ENCODE measurements around the gene COMT. TPM values are rescaled to one million over a fixed set of nuclear protein-coding genes. Genes with fewer than 3 reads are reported as not detected.

COMT gene
- total and polyA plus RNA-seq, 7 donors, result 63.6 to 146 (median 117) TPM

GRCh38 chr22:19936513-19936912, 5.1 kb upstream of the COMT start:
- ATAC-seq (no peak), DNase-seq (no peak)
- no peak overlapping the region for H3K4me3 ChIP-seq
- H3K9me3 ChIP-seq, result no peaks in the 10 kb centered on the region
- peaks cover 0 to 15% of the 10 kb centered on the region in 2 donors for H3K36me3 ChIP-seq (ENCODE audit: insufficient read depth in 1 of 2, low read depth in 1 of 2)
- TF ChIP-seq CTCF (IDR thresholded peaks at IDR 0.05), result no peak
- WGBS, 3 donors, result 97 to 99% (median 97%) methylated on average over 7 of the region's 7 CpGs
- H3K4me1 ChIP-seq, result peaks cover 20% of the 10 kb centered on the region
- no peak overlapping the region for H3K27ac ChIP-seq
- H3K27me3 ChIP-seq (ENCODE audit: insufficient read depth in 3 of 3, low read length in 2 of 3), result no peaks in the 10 kb centered on the region
- intact Hi-C loops (cut with DNase I), result no loop called here

- intact Hi-C loops (cut with DNase I), result no loop called here
- ATAC-seq (no peak), DNase-seq (no peak)
- Histone ChIP-seq H3K4me1 (peaks cover 15% of the 10 kb centered on the region), H3K4me3 (no peak overlapping the region), H3K27ac (no peak overlapping the region), H3K9me3 (no peaks in the 10 kb centered on the region), H3K27me3 (ENCODE audit: insufficient read depth in 3 of 3, low read length in 2 of 3) (no peaks in the 10 kb centered on the region), H3K36me3 (ENCODE audit: insufficient read depth in 1 of 2, low read depth in 1 of 2) (peaks cover 0 to 15% of the 10 kb centered on the region in 2 donors)
- no peak for TF ChIP-seq CTCF (IDR thresholded peaks at IDR 0.05)
- WGBS, 3 donors, result 88 to 91% (median 90%) methylated on average over 16 of the region's 16 CpGs
Observed at GRCh38 chr22:19937616-19938473, 3.7 kb upstream of the COMT start.

DNA sequence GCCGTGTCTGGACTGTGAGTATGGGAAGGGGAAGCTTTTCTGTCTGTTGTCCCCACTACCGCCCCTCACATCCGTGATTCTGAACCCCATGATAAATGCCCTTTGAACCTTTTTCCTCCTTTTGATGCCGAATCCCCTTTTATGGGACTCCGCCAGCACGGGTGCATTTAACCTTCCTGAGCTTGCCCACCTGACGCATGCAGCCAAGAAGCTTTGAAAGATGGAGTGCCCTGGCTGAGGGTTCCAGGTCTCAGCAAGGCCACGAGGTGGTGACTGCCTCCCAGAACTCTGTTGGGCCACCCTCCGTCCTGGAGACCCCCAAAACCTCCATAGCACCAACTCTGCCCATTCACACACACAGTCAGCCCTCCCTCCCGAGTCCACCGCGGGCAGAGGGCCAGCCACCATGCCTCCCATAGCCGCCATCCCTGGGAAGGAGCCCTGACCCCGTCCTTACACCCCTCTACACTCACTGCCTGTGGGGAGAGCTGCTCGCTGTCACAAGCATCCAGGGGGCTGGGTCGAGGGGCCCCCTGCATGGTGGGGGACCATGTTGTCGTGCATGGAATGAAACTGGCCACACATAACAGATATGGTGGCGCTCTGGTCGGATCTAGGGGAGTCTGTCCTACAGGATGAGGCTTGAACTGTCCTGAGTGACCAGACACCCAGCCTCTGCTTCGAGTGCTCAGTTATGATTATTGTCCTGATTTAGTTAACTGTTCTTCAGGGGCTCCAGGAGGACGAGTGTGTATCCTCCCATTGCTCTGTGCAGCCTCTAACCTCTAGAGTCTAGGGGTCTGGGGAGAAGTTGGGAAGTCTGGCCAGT, 822 bp upstream of the COMT start:
- TF ChIP-seq CTCF (IDR thresholded peaks at IDR 0.05), result no peak
- DNase-seq (peak in 1 of 2 donors; percentile 54), ATAC-seq (peak in 3 of 4 donors; percentile 1 to 4 (median 3))
- Histone ChIP-seq H3K27ac (peak overlapping the region; percentile 98), H3K4me1 (peaks cover 39% of the 10 kb centered on the region), H3K36me3 (ENCODE audit: insufficient read depth in 1 of 2, low read depth in 1 of 2) (peaks cover 0 to 15% of the 10 kb centered on the region in 2 donors), H3K9me3 (no peaks in the 10 kb centered on the region), H3K27me3 (ENCODE audit: insufficient read depth in 3 of 3, low read length in 2 of 3) (no peaks in the 10 kb centered on the region), H3K4me3 (peak overlapping the region; percentile 94)
- intact Hi-C loops (cut with DNase I), result no loop called here
- WGBS, 3 donors, result 53 to 62% (median 61%) methylated on average over 21 of the region's 21 CpGs

DNA sequence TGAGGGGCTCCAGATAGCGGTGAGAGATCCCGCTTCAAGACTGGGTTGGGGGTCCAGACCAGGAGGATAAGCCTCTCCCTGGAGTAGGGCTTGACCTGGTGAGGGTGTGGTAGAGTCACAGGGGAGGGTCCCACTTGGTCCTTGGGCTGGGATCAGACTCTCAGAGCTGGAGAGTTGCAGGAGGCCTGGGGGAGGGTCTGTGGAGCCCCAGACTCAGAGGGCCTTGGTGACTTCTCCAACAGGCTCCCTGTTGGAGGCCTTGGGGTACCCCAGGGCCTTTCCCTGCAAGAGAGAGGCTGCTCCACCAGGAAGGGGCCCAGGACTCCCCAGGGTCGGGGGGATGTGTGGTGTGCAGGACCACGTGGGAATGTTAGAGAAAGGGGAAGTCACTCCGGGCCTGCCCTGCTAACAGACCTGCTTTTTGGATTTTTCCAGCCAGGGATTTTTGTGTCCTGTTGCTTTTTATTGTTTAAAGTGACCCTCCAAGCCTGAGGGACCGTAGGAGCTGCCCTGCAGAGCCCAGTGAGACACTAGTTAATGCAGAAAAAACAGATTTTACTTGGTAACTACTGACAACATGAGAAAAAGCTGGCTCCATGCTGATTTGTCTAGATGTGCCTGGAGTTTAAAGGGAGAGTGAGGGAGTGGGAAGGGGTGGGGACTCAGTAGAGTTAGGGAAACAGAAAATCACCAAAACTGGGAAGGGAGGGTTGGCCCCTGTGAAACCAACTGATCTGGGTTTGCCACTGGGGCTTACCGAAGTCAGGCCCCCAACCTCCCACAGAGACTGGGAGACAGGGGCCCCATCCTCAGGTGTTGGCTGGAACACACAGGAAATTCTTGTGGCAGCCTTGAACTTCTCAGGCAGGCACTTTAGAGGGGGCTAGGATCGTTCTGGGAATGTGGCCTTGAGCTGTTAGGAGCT, 847 bp downstream of the COMT start:
- no peak for TF ChIP-seq CTCF (IDR thresholded peaks at IDR 0.05)
- peak; percentile 33 to 48 (median 40) for ATAC-seq
- peak overlapping the region; percentile 94 for H3K4me3 ChIP-seq
- H3K36me3 ChIP-seq (ENCODE audit: insufficient read depth in 1 of 2, low read depth in 1 of 2), result peaks cover 0 to 6% of the 10 kb centered on the region in 2 donors
- WGBS, 3 donors, result 2 to 9% (median 2%) methylated on average over 7 to 8 of the region's 8 CpGs
- DNase-seq, result no peak
- H3K9me3 ChIP-seq, result no peaks in the 10 kb centered on the region
- H3K4me1 ChIP-seq, result peaks cover 55% of the 10 kb centered on the region
- intact Hi-C loops (cut with DNase I), result no loop called here
- H3K27ac ChIP-seq, result peak overlapping the region; percentile 98
- H3K27me3 ChIP-seq (ENCODE audit: insufficient read depth in 3 of 3, low read length in 2 of 3), result no peaks in the 10 kb centered on the region
